ENCODE measurements around the gene PRKAR1B.

PRKAR1B gene

GRCh38 chr7:582931-583330 is 144.2 kb downstream of the PRKAR1B start:
- Histone ChIP-seq H3K4me3 (replicated peaks; ENCODE audit: low read depth, low read length) (no peak overlapping the region), H3K36me3 (ENCODE audit: control insufficient read depth, insufficient read depth, low read length) (peaks cover 10% of the 10 kb centered on the region), H3K27me3 (replicated peaks; ENCODE audit: control insufficient read depth, insufficient read depth, low read length) (no peaks in the 10 kb centered on the region)
- DNase-seq (ENCODE audit: extremely low read depth, insufficient read length): no peak
- no peak for TF ChIP-seq CTCF (IDR thresholded peaks at IDR 0.05; ENCODE audit: insufficient read depth, low read length, poor library complexity, severe bottlenecking)

DNA sequence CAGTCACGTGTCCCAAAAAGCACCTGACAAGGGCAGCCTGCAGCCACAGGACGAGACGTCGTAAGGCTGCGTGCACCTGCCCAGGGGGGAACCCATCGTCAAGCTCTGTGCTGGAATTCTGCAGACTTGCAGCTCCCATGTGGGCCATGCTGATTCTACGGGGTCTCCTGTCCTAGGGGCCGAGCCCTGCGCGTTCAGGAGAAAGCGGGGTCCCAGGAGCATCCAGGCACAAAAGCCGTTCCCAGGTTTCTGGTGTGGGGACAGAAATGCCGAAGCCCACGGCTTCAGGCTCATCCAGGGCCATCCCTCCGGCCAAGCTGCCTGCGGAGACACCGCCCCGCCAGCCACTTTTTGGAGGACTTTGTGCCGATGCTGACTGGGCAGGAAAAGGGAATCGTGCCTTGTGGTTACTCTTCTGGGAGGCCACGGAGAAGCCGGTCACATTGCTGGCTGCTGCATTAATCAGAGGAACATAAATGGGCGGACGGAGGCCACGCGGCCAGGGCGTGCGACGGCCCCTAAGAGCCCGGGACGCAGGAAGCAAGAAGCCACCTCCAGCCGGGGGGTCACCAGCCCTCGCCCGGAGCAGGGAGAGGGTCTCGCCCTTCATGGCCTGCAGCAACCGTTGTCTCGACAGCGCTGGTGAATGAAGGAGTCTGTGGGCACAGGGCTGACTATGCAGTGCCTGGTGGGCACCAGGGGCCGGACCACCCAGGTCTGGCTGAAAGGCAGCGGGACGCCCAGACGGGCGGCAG is 144.8 kb downstream of the PRKAR1B start:
- H3K4me3 ChIP-seq (replicated peaks; ENCODE audit: low read depth, low read length): no peak overlapping the region
- peaks cover 10% of the 10 kb centered on the region for H3K36me3 ChIP-seq (ENCODE audit: control insufficient read depth, insufficient read depth, low read length)
- DNase-seq (ENCODE audit: extremely low read depth, insufficient read length): no peak
- H3K27me3 ChIP-seq (replicated peaks; ENCODE audit: control insufficient read depth, insufficient read depth, low read length): no peaks in the 10 kb centered on the region
- TF ChIP-seq CTCF (IDR thresholded peaks at IDR 0.05; ENCODE audit: insufficient read depth, low read length, poor library complexity, severe bottlenecking): no peak

DNA sequence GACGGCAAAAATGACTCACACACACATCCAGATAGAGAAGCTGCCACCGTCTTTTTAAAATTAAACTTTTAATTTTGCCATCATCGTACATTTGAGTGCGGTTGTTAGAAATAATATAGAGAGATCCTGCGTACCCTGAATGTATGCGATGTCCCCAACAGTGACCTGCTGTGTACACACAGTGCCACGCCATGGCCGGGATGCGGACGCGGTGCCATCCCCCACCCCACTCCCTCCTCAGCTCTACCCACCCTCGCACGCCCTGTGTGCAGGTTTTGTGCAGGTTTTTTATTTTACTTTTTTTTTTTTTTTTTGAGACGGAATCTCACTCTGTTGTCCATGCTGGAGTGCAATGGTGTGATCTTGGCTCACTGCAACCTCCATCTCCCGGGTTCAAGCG is 148.7 kb downstream of the PRKAR1B start:
- TF ChIP-seq CTCF (IDR thresholded peaks at IDR 0.05; ENCODE audit: insufficient read depth, low read length, poor library complexity, severe bottlenecking): no peak
- Histone ChIP-seq H3K27me3 (replicated peaks; ENCODE audit: control insufficient read depth, insufficient read depth, low read length) (no peaks in the 10 kb centered on the region), H3K4me3 (replicated peaks; ENCODE audit: low read depth, low read length) (no peak overlapping the region), H3K36me3 (ENCODE audit: control insufficient read depth, insufficient read depth, low read length) (peaks cover 4% of the 10 kb centered on the region)
- DNase-seq (ENCODE audit: extremely low read depth, insufficient read length): no peak

- no peak for DNase-seq (ENCODE audit: extremely low read depth, insufficient read length)
- Histone ChIP-seq H3K27me3 (replicated peaks; ENCODE audit: control insufficient read depth, insufficient read depth, low read length) (no peaks in the 10 kb centered on the region), H3K4me3 (replicated peaks; ENCODE audit: low read depth, low read length) (no peak overlapping the region), H3K36me3 (ENCODE audit: control insufficient read depth, insufficient read depth, low read length) (peaks cover 2% of the 10 kb centered on the region)
- no peak for TF ChIP-seq CTCF (IDR thresholded peaks at IDR 0.05; ENCODE audit: insufficient read depth, low read length, poor library complexity, severe bottlenecking)
Observed at GRCh38 chr7:577741-578370, 149.2 kb downstream of the PRKAR1B start.

GRCh38 chr7:577278-577665 is 149.8 kb downstream of the PRKAR1B start:
- no peak overlapping the region for H3K4me3 ChIP-seq (replicated peaks; ENCODE audit: low read depth, low read length)
- DNase-seq (ENCODE audit: extremely low read depth, insufficient read length): no peak
- no peaks in the 10 kb centered on the region for H3K36me3 ChIP-seq (ENCODE audit: control insufficient read depth, insufficient read depth, low read length)
- no peak for TF ChIP-seq CTCF (IDR thresholded peaks at IDR 0.05; ENCODE audit: insufficient read depth, low read length, poor library complexity, severe bottlenecking)
- no peaks in the 10 kb centered on the region for H3K27me3 ChIP-seq (replicated peaks; ENCODE audit: control insufficient read depth, insufficient read depth, low read length)
